NCI-H1417 treated with DMSO at 0.1 percent for 48 hours (cell line): Measurements from ENCODE around the gene PLA2G3.
"Not testable (repeated sequence)": the region's sequence is repeated elsewhere in the genome, so short reads cannot be mapped to it uniquely, and the experiment has no call there.

Source experiments
- DNase-seq: peaks from one replicate; lab custom pipeline; 2025; lab: John Stamatoyannopoulos, UW

Gene PLA2G3

GRCh38 chr22:31099841-31100761 is 40.2 kb downstream of the PLA2G3 start:
- no peak for DNase-seq

- no peak for DNase-seq
Observed at GRCh38 chr22:31099386-31099785, 40.9 kb downstream of the PLA2G3 start.

GRCh38 chr22:31098632-31099110 is 41.6 kb downstream of the PLA2G3 start:
- DNase-seq = no peak

GRCh38 chr22:31097941-31098631 is 42.2 kb downstream of the PLA2G3 start:
- DNase-seq = no peak

GRCh38 chr22:31097539-31097938 is 42.8 kb downstream of the PLA2G3 start:
- DNase-seq = not testable (repeated sequence)

- DNase-seq = no peak
Observed at GRCh38 chr22:31096657-31097279, 43.5 kb downstream of the PLA2G3 start.

- no peak for DNase-seq
Observed at GRCh38 chr22:31095637-31096249, 44.6 kb downstream of the PLA2G3 start.

GRCh38 chr22:31094741-31095140 is 45.6 kb downstream of the PLA2G3 start:
- DNase-seq = no peak

- no peak for DNase-seq
Observed at GRCh38 chr22:31094021-31094551, 46.2 kb downstream of the PLA2G3 start.

GRCh38 chr22:31093086-31093850 is 47.0 kb downstream of the PLA2G3 start:
- DNase-seq = no peak

GRCh38 chr22:31092161-31092560 is 48.1 kb downstream of the PLA2G3 start:
- no peak for DNase-seq

- no peak for DNase-seq
Observed at GRCh38 chr22:31091106-31091975, 49.0 kb downstream of the PLA2G3 start.

- no peak for DNase-seq
Observed at GRCh38 chr22:31090217-31091085, 49.9 kb downstream of the PLA2G3 start.

GRCh38 chr22:31089160-31090100 is 50.9 kb downstream of the PLA2G3 start:
- DNase-seq = no peak

GRCh38 chr22:31088233-31088986 is 51.9 kb downstream of the PLA2G3 start:
- DNase-seq = no peak

- DNase-seq = no peak
Observed at GRCh38 chr22:31087744-31088215, 52.5 kb downstream of the PLA2G3 start.

- no peak for DNase-seq
Observed at GRCh38 chr22:31086703-31087330, 53.5 kb downstream of the PLA2G3 start.
